Thymus (tissue), 14 donors: ENCODE results near the gene SNAPC1. TPM values are rescaled to one million over a fixed set of nuclear protein-coding genes. Genes with fewer than 3 reads are reported as not detected.

Experiments used
- DNase-seq, 9 donors: peaks; one replicate each; pipeline ENCODE4 v3.0.0-alpha.2; 2013; ENCODE audit warnings: low spot score in 9 of 9, low read depth in 6 of 9, missing footprints in 1 of 9
- H3K27ac ChIP-seq, 2 donors: one replicate each; pipeline ENCODE4 v1.5.1; 2013; ENCODE audit warnings: control low read depth in 1 of 2, low read depth in 1 of 2, low read length in 1 of 2, mild to moderate bottlenecking in 1 of 2, moderate library complexity in 1 of 2
- H3K27me3 ChIP-seq, 2 donors: one replicate each; pipeline ENCODE4 v1.5.1; 2013; ENCODE audit warnings: low read length in 1 of 2; ENCODE audit not compliant: control insufficient read depth in 2 of 2, insufficient read depth in 1 of 2
- H3K36me3 ChIP-seq, 2 donors: one replicate each; pipeline ENCODE4 v1.5.1; 2013; ENCODE audit warnings: low read length in 1 of 2, mild to moderate bottlenecking in 1 of 2, moderate library complexity in 1 of 2; ENCODE audit not compliant: control insufficient read depth in 2 of 2, insufficient read depth in 2 of 2
- H3K4me1 ChIP-seq, 2 donors: one replicate each; pipeline ENCODE4 v1.5.1; 2013; ENCODE audit warnings: low read length in 2 of 2; ENCODE audit not compliant: control insufficient read depth in 2 of 2, insufficient read depth in 2 of 2
- H3K4me3 ChIP-seq, 2 donors: one replicate each; pipeline ENCODE4 v1.5.1; 2013; ENCODE audit warnings: low read length in 2 of 2, control low read depth in 1 of 2, mild to moderate bottlenecking in 1 of 2
- H3K9me3 ChIP-seq, 2 donors: one replicate each; pipeline ENCODE4 v1.5.1; 2013; ENCODE audit warnings: low read length in 1 of 2, mild to moderate bottlenecking in 1 of 2; ENCODE audit not compliant: control insufficient read depth in 2 of 2, insufficient read depth in 1 of 2
- WGBS: extraction: QIAGEN DNeasy Blood & Tissue Kit; methylation state at CpG from one replicate; pipeline ENCODE4 v1.1.7; 2013; 5-methylcytosine and 5-hydroxymethylcytosine counted together
- long read RNA-seq, 10 donors: transcript quantifications; one replicate each; lab custom pipeline, GENCODE V29; 2026
- polyA plus RNA-seq: library from polyadenylated mRNA; stranded (reverse); fragments of 200-250 nt; gene quantifications from one replicate; pipeline ENCODE4 v1.2.3, GENCODE V29; 2013
- total RNA-seq: library from RNA; stranded (reverse); fragments of 120-200 nt; gene quantifications from one replicate; pipeline ENCODE4 v1.2.4, GENCODE V29; 2013
- donor health status: healthy.

Gene SNAPC1, protein sequence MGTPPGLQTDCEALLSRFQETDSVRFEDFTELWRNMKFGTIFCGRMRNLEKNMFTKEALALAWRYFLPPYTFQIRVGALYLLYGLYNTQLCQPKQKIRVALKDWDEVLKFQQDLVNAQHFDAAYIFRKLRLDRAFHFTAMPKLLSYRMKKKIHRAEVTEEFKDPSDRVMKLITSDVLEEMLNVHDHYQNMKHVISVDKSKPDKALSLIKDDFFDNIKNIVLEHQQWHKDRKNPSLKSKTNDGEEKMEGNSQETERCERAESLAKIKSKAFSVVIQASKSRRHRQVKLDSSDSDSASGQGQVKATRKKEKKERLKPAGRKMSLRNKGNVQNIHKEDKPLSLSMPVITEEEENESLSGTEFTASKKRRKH
- 9.6 TPM for total RNA-seq
- polyA plus RNA-seq = 11.8 TPM
- long read RNA-seq, donor 1 = 0 reads
- long read RNA-seq, donor 2 = 0 reads
- long read RNA-seq, donor 3, partial matches to known transcripts = 0 of 3 reads
- long read RNA-seq, donor 3, other reads (novel, unspliced or antisense) = 0 of 3 reads
- long read RNA-seq, donor 4, partial matches to known transcripts = 0 of 1 reads
- long read RNA-seq, donor 4, other reads (novel, unspliced or antisense) = 0 of 1 reads
- long read RNA-seq, donor 5, partial matches to known transcripts = 12 of 16 reads
- long read RNA-seq, donor 5, other reads (novel, unspliced or antisense) = 0 of 16 reads
- long read RNA-seq, donor 6, transcript SNAPC1-201 (10 exons, 2,656 nt) = major isoform, 6 of 13 reads
- long read RNA-seq, donor 6, partial matches to known transcripts = 7 of 13 reads
- long read RNA-seq, donor 6, other reads (novel, unspliced or antisense) = 0 of 13 reads
- long read RNA-seq, donor 7, partial matches to known transcripts = 10 of 11 reads
- long read RNA-seq, donor 7, other reads (novel, unspliced or antisense) = 0 of 11 reads
- long read RNA-seq, donor 8, partial matches to known transcripts = 0 of 1 reads
- long read RNA-seq, donor 8, other reads (novel, unspliced or antisense) = 0 of 1 reads
- long read RNA-seq, donor 9, partial matches to known transcripts = 7 of 10 reads
- long read RNA-seq, donor 9, other reads (novel, unspliced or antisense) = 0 of 10 reads
- long read RNA-seq, donor 10, partial matches to known transcripts = 0 of 1 reads
- long read RNA-seq, donor 10, other reads (novel, unspliced or antisense) = 0 of 1 reads

DNA sequence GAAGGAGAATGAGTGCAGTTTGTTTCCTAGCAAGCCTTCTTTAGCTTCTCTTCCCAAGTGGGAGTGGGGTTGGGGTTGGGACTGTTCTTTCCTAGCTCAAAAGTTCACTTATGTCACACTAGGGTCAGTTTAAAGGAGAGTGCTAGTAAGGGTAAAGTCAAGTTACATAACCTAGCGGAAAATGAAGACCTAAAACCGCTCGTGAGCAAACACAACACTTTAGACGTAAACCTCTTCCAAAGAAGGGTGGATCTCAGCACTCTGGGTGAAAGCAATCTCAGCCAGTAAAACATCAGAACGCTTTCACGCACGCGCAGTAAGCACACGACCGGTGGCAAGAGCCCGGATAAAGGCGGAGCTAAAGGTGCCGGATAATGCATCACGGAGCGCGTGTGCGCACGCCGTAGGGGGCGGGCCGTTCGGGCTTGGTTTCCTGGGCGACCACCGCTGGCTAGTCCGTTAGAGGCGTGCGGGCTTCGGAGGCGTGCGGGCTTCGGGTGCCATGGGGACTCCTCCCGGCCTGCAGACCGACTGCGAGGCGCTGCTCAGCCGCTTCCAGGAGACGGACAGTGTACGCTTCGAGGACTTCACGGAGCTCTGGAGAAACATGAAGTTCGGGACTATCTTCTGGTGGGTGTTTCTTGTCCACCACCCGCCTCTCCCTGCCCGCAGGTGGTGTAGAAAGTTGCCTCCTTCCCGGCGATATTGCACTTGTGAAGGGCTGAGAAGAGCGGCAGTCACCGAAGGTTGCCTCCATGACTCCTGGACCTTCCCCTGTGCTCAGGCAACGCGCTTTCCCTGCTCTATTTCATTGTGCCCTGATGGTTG lies at the start of gene SNAPC1:
Gene SNAPC1, plus strand, starts transcription at position 462 of the 828 bp plus-strand sequence. Its CDS starts 41 bp downstream, at position 503.
- no peaks in the 10 kb centered on the region for H3K27me3 ChIP-seq
- DNase-seq = peak; percentile 93 to 100 (median 98)
- under 1% methylated on average over 49 of the region's 49 CpGs for WGBS
- H3K4me3 ChIP-seq = peak within 1 kb of the TSS; percentile 68 to 87
- peaks cover 9 to 19% of the 10 kb centered on the region in 2 donors for H3K4me1 ChIP-seq
- no peaks in the 10 kb centered on the region for H3K36me3 ChIP-seq
- no peaks in the 10 kb centered on the region for H3K9me3 ChIP-seq
- H3K27ac ChIP-seq = peak within 1 kb of the TSS; percentile 95 to 97

DNA sequence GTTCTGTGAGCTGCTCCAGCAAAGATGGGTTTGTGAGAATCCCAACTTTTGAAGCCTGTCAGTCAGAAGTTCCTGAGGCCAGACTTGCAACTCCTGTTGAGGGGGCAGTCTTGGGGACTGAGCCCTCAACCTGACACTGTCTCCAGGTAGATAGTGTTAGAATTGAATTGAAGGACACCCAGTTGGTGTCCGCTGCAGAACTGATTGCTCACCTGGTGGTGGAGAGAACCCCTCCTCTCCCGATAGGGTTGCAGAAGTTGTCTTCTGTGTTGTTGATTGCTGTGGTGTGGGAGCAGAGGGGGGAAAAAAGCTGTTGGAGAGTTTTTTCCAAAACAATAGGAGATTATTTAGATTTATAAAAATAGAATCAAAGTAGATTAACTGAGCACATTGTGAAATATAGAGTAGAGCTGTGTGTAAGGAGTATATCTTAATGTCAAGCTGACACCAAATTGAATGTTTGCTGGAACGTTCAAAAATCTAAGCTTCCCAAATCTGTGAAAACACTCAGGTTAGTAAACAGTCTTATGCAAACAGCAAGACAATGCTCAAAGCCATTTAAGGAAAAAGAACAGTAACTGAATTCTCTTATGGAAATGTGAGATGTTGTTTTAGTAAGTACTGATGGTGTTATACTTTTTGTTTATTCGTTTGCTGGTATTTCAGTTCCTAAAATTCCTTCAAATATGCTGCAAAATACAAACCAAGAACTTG lies 48.3 kb upstream of the SNAPC1 start:
- H3K36me3 ChIP-seq = no peaks in the 10 kb centered on the region
- DNase-seq = no peak
- peaks cover under 1 to 12% of the 10 kb centered on the region in 2 donors for H3K4me1 ChIP-seq
- no peaks in the 10 kb centered on the region for H3K27me3 ChIP-seq
- no peak overlapping the region for H3K27ac ChIP-seq
- H3K9me3 ChIP-seq = no peaks in the 10 kb centered on the region
- no peak overlapping the region for H3K4me3 ChIP-seq
- 91% methylated on average over 4 of the region's 4 CpGs for WGBS

DNA sequence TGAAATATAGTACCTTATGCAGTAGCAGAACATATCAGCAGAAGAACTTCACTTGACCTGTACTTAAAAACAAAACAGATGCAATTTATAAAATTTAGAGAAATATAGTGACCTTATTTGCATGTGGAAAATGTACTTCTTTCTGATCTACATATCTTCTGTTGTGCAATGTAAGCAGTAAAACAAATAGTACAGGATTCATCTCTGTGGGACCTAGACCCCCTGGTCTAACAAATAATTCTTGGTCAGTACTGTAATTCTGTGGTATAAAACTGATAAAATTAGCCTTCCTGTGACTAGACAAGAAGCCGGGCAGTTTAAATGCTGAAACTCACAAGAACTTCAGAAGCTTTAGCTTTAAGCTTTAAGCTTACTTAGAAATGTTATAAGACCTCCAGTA lies 45.3 kb upstream of the SNAPC1 start:
- no peaks in the 10 kb centered on the region for H3K27me3 ChIP-seq
- H3K27ac ChIP-seq = no peak overlapping the region
- no peaks in the 10 kb centered on the region for H3K9me3 ChIP-seq
- no peak overlapping the region for H3K4me3 ChIP-seq
- peaks cover 1 to 5% of the 10 kb centered on the region in 2 donors for H3K36me3 ChIP-seq
- peaks cover 11 to 15% of the 10 kb centered on the region in 2 donors for H3K4me1 ChIP-seq
- WGBS = 53% methylated on average over 1 of the region's 1 CpG
- no peak for DNase-seq

DNA sequence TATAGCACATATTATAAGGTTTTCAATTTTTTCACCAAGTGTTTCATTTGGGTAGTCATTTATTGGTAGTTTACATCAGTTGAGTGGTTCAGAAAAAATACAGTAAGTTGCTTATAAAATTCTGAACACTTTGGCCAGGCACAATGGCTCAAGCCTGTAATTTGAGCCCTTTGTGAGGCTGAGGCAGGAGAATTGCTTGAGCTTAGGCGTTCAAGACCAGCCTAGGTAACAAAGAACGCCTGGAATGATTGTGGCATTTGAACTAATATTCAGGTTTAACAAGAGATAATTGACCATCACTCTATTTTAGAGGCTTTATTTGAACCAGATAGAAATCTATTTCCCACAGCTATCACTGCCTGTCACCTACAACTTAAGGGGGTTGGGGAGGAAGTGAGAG lies 44.2 kb upstream of the SNAPC1 start:
- H3K27me3 ChIP-seq = no peaks in the 10 kb centered on the region
- H3K36me3 ChIP-seq = peaks cover 6 to 14% of the 10 kb centered on the region in 2 donors
- no peak overlapping the region for H3K27ac ChIP-seq
- DNase-seq = no peak
- 96% methylated on average over 2 of the region's 2 CpGs for WGBS
- H3K4me3 ChIP-seq = no peak overlapping the region
- no peaks in the 10 kb centered on the region for H3K9me3 ChIP-seq
- H3K4me1 ChIP-seq = peaks cover 11 to 15% of the 10 kb centered on the region in 2 donors

DNA sequence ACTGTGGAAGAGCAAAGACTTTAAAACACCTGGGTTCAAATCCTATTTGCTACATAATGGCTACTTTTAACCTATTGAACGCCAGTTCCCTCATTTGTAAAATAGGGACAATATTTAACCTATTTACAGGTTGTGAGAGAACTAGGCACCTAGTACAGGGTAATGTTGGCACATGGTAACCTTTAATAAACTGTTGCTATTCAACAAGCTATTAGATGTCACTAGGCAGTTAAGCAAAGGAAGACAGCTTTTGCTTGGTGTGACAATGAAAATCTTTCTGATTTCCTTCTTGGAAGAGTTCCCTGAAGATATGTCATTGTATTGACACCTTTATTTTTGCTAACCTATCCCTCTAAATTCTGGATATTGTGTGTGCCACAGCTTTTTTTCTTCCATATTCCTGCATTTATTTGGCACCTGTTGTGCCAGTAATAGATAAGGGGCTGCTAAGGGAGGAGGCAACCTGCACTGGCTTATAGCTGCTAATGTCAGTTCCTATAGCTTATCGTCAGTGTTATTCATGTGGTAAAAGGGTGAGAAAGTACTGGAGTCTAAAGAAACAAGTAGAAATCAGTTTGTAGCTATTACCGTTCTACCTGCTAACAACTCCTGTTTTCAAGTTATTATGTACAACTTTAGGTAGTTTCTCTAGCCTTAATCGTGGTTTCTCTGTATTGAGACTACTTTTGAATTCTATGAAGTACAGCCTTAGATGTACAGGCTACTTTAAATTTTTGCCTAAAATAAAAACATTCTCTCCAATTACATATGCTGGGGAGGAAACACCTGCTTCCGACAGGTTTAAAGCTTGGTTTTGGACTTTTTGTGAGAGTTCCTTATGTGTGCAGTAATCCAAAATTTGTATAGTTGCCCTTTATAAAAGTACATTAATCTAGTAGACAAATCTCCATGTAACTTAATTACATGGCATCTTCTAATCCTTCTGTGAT lies 42.6 kb upstream of the SNAPC1 start:
- DNase-seq = peak in 3 of 9 donors; percentile 21 to 72 (median 35)
- Histone ChIP-seq H3K27me3 (no peaks in the 10 kb centered on the region), H3K4me3 (peak overlapping the region in 1 of 2 donors; percentile 10), H3K36me3 (peaks cover 6 to 20% of the 10 kb centered on the region in 2 donors), H3K4me1 (peaks cover 11% of the 10 kb centered on the region in 2 donors), H3K9me3 (no peaks in the 10 kb centered on the region), H3K27ac (peak overlapping the region; percentile 46 to 63)
- WGBS = 16% methylated on average over 5 of the region's 5 CpGs

DNA sequence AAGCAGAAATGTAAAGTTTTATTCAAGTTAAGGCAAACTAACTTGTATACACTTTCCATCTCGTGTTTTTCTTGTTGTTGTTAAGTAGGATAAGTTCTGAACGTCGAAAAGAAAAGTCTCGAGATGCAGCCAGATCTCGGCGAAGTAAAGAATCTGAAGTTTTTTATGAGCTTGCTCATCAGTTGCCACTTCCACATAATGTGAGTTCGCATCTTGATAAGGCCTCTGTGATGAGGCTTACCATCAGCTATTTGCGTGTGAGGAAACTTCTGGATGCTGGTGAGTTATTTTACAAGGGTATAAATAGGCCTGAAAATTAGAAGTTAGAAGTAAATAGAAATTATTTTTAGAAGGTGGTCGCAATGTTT lies 41.9 kb upstream of the SNAPC1 start:
- H3K4me3 ChIP-seq = no peak overlapping the region

DNA sequence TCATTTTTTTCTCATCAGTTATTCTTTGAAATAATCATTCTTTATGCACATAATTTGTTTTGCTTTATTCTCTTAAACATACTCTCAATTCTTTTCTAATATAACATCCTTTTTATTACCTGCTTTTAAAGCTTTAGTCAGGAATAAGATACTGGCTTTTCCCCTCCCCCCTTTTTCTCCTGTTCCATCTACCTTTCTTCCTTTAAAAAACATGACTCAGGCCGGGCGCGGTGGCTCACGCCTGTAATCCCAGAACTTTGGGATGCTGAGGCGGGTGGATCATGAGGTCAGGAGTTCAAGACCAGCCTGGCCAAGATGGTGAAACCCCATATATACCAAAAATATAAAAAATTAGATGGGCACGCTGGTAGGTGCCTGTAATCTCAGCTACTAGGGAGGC lies 41.5 kb upstream of the SNAPC1 start:
- Histone ChIP-seq H3K27me3 (no peaks in the 10 kb centered on the region), H3K4me3 (no peak overlapping the region), H3K27ac (no peak overlapping the region), H3K9me3 (no peaks in the 10 kb centered on the region), H3K36me3 (peaks cover 6 to 23% of the 10 kb centered on the region in 2 donors), H3K4me1 (peaks cover 11% of the 10 kb centered on the region in 2 donors)
- no peak for DNase-seq
- 77% methylated on average over 6 of the region's 6 CpGs for WGBS

More for the DNA sequence above, 41.9 kb upstream of the SNAPC1 start:
- Histone ChIP-seq H3K27ac (peak overlapping the region in 1 of 2 donors; percentile 63), H3K4me1 (peaks cover 11% of the 10 kb centered on the region in 2 donors), H3K36me3 (peaks cover 6 to 23% of the 10 kb centered on the region in 2 donors), H3K9me3 (no peaks in the 10 kb centered on the region), H3K27me3 (no peaks in the 10 kb centered on the region)
- WGBS = 11% methylated on average over 9 of the region's 9 CpGs
- DNase-seq = peak in 3 of 9 donors; percentile 25 to 63 (median 47)
